NT2/D1 (cell line): ENCODE results near the gene ENOX1.

Experiments
- DNase-seq: peaks from one replicate; pipeline ENCODE4 v3.0.0-alpha.2; 2011; ENCODE audit warnings: low read depth, low spot score
- H3K27me3 ChIP-seq: 2 replicates; pipeline ENCODE4 v1.6.0; 2011; ENCODE audit warnings: mild to moderate bottlenecking; ENCODE audit not compliant: insufficient read length, insufficient read depth
- H3K36me3 ChIP-seq: 2 replicates; pipeline ENCODE4 v1.6.1; 2011; ENCODE audit warnings: mild to moderate bottlenecking, low read length, mixed read lengths; ENCODE audit not compliant: insufficient read depth, insufficient read length
- H3K4me1 ChIP-seq: 2 replicates; pipeline ENCODE4 v1.5.1; 2011; ENCODE audit not compliant: insufficient read depth, insufficient read length
- H3K4me3 ChIP-seq: 2 replicates; pipeline ENCODE4 v1.5.1; 2011; ENCODE audit warnings: low read depth; ENCODE audit not compliant: insufficient read length
- H3K9ac ChIP-seq: 2 replicates; pipeline ENCODE4 v1.6.0; 2011; ENCODE audit warnings: low read depth; ENCODE audit not compliant: insufficient read length
- H3K9me3 ChIP-seq: 2 replicates; pipeline ENCODE4 v1.5.1; 2011; ENCODE audit warnings: mild to moderate bottlenecking, low read length; ENCODE audit not compliant: insufficient read depth
- SUZ12 ChIP-seq: IDR thresholded peaks from 2 replicates; pipeline ENCODE4 v1.6.1; 2011; ENCODE audit not compliant: insufficient read length, insufficient read depth; ENCODE audit errors: extremely low read depth
- YY1 ChIP-seq: IDR thresholded peaks from 2 replicates; pipeline ENCODE4 v1.6.1; 2011; ENCODE audit not compliant: insufficient read length, insufficient read depth
- ZNF274 ChIP-seq: IDR thresholded peaks from 2 replicates; pipeline ENCODE4 v1.6.1; 2011; ENCODE audit warnings: mild to moderate bottlenecking, low read depth, low read length

The ENOX1 gene

GRCh38 chr13:43631106-43631505 lies 155.7 kb downstream of the ENOX1 start:
- Histone ChIP-seq H3K9ac (no peak overlapping the region), H3K9me3 (no peaks in the 10 kb centered on the region), H3K36me3 (no peaks in the 10 kb centered on the region), H3K4me3 (no peak overlapping the region), H3K27me3 (no peaks in the 10 kb centered on the region), H3K4me1 (no peaks in the 10 kb centered on the region)
- DNase-seq, result no peak
- TF ChIP-seq ZNF274 (no peak), YY1 (no peak), SUZ12 (no peak)

GRCh38 chr13:43629691-43630480 lies 156.9 kb downstream of the ENOX1 start:
- Histone ChIP-seq H3K27me3 (no peaks in the 10 kb centered on the region), H3K4me3 (no peak overlapping the region), H3K4me1 (no peaks in the 10 kb centered on the region), H3K9me3 (no peaks in the 10 kb centered on the region), H3K36me3 (no peaks in the 10 kb centered on the region), H3K9ac (no peak overlapping the region)
- no peak for DNase-seq
- TF ChIP-seq YY1 (no peak), ZNF274 (no peak), SUZ12 (no peak)

GRCh38 chr13:43626994-43627393 lies 159.8 kb downstream of the ENOX1 start:
- Histone ChIP-seq H3K4me1 (no peaks in the 10 kb centered on the region), H3K4me3 (no peak overlapping the region)
- no peak for TF ChIP-seq SUZ12

GRCh38 chr13:43614063-43614462 lies 172.7 kb downstream of the ENOX1 start:
- no peak for TF ChIP-seq SUZ12
- no peak for TF ChIP-seq ZNF274
- no peak for TF ChIP-seq YY1
- Histone ChIP-seq H3K27me3 (no peaks in the 10 kb centered on the region), H3K9me3 (no peaks in the 10 kb centered on the region), H3K4me3 (no peak overlapping the region), H3K9ac (no peak overlapping the region), H3K36me3 (no peaks in the 10 kb centered on the region), H3K4me1 (no peaks in the 10 kb centered on the region)
- DNase-seq, result no peak

More at GRCh38 chr13:43626994-43627393, 159.8 kb downstream of the ENOX1 start:
- no peak for DNase-seq
- Histone ChIP-seq H3K36me3 (no peaks in the 10 kb centered on the region), H3K27me3 (no peaks in the 10 kb centered on the region), H3K9ac (no peak overlapping the region), H3K9me3 (peaks cover 7% of the 10 kb centered on the region; the same call in 1 of the 2 replicates)

- no peak for TF ChIP-seq SUZ12
- TF ChIP-seq YY1, result no peak
- no peak for TF ChIP-seq ZNF274
- no peaks in the 10 kb centered on the region for H3K4me1 ChIP-seq
- H3K9ac ChIP-seq, result no peak overlapping the region
- H3K27me3 ChIP-seq, result no peaks in the 10 kb centered on the region
- no peak overlapping the region for H3K4me3 ChIP-seq
- no peak for DNase-seq
- no peaks in the 10 kb centered on the region for H3K36me3 ChIP-seq
- H3K9me3 ChIP-seq, result no peaks in the 10 kb centered on the region
Measured at GRCh38 chr13:43611281-43612273, 175.2 kb downstream of the ENOX1 start.

GRCh38 chr13:43608400-43609137 lies 178.2 kb downstream of the ENOX1 start:
- Histone ChIP-seq H3K36me3 (no peaks in the 10 kb centered on the region), H3K27me3 (no peaks in the 10 kb centered on the region), H3K9me3 (peaks cover 6% of the 10 kb centered on the region), H3K9ac (no peak overlapping the region), H3K4me3 (no peak overlapping the region), H3K4me1 (no peaks in the 10 kb centered on the region)
- TF ChIP-seq SUZ12 (no peak), ZNF274 (no peak), YY1 (no peak)
- DNase-seq, result no peak
